GM21717 (cell line): ENCODE data around the gene NOX5.

ENCODE experiments used
- ATAC-seq: cut with Tn5 transposase; IDR thresholded peaks from one replicate; pipeline ENCODE4 v1.9.1; 2021; ENCODE audit warnings: mild to moderate bottlenecking, moderate library complexity; ENCODE audit not compliant: unreplicated experiment

The NOX5 gene

GRCh38 chr15:68990992-68991500 is 23.4 kb upstream of the NOX5 start:
- ATAC-seq = no peak

DNA sequence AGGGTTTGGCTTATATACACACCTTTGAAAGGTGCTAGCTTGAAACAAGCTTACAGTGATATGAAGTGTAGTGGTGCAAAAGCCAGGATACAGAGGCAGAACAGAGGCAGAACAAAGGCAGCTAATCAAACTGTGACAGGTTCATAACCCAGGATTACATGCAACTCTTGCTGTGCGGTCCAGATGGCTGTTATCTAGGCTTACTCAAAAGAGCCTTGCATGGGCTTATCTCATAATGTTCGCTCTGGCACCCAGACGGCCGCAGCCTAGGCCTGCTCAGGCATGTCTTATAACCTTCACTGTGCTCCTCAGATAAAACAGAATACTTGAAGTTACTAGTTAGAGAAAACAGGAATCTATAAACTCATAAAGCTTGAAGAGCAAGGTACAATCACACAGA is 22.8 kb upstream of the NOX5 start:
- ATAC-seq = no peak

GRCh38 chr15:68992696-68993095 is 21.8 kb upstream of the NOX5 start:
- ATAC-seq = no peak

- no peak for ATAC-seq
These were observed 21.2 kb upstream of the NOX5 start for GRCh38 chr15:68993276-68993675.

DNA sequence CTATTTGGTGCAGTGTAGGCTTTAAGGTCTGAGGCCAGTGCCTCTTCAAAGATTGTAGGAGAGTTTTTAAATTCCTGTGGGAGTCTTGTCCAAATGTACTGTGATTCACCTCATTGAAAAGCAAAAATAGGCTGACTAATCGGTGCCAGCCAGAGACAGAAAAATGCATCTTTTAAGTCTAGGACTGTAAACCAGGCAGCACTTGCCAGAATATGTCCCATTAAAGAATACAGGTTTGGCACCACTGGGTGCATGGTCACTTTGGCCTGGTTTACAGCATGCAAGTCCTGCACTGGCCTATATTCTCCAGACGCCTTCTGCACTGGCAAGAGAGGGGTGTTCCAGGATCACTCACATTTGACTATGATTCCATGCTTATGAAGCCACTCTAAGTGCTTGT is 20.3 kb upstream of the NOX5 start:
- ATAC-seq = no peak

DNA sequence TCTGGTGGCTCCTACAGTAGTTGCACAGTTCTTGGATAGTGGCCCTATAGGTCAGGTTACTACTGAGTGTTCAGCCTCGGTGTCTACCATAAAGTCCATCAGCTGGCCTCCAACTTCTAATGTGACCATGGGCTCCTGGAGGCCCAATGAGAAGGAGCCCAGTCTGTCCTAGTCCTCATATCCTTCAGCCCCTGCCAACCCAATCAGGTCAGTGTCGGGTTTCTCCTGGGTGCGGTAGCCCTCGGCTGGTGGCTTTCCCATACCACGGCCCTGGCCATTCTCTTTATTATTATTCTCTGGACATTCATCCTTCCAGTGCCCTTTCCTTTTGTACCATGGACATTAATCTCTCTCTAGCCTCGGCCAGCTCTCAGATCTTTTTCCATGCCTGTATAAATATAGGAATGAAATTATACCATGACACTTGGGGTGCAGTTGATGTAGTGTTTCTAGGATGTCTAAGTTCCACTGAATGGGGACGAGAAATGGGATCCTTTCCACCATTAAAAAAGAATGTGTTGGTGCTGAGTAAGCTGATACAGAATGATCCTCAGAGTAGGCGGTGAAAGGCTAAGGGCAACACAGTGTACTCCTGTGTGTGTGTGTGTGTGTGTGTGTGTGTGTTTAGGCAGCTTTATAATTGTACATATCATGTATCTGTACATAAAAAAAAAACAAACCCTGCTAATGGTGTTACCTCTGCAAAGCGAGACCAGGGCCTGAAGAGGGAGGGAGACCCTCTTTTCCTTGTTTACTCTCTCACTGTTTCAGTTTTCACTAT is 19.3 kb upstream of the NOX5 start:
- ATAC-seq = no peak

DNA sequence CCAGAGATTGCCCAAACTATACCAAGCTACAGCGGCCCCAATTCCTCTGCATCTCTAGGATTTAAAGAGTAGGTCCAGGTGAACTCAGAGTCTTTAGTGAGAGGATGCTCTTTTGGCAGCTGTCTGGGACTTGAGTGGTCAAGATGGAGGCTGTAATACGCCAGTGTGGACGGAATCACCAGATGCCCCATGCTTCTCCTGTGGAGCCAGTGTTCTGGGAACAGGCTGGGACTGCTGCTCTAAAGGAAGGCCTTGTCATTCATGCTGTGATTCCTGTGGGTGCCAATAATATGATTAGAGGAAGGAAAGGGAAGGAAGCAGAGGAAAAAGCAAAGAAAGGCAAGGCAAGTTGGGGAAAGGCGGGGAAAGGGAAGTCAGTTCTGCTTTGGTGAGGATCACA is 17.4 kb upstream of the NOX5 start:
- ATAC-seq = no peak

GRCh38 chr15:68997930-68998777 is 16.3 kb upstream of the NOX5 start:
- ATAC-seq = no peak

- no peak for ATAC-seq
These were observed 15.4 kb upstream of the NOX5 start for GRCh38 chr15:68999091-68999490.

DNA sequence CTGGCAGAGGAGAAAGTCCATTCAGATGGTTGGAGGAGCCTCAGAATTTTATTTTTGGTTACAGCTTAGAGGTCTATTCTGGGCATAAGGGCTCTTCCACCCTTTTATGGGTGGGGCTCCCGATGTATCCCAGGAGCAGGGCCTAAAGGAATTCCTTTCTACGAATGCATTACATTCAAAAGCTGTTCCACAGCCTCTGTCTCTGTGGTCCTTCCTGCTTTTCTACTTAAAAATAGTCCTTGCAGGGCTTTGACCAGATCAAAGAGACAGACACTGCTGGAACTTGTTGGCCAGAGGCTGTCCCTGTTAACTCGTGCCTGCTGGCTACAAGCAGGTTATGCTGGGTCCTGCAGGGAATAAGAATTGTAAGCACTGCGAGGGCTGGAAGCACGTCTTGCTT is 14.4 kb upstream of the NOX5 start:
- ATAC-seq = no peak

GRCh38 chr15:69000725-69001503 is 13.6 kb upstream of the NOX5 start:
- no peak for ATAC-seq

GRCh38 chr15:69002783-69003182 is 11.7 kb upstream of the NOX5 start:
- ATAC-seq = no peak

GRCh38 chr15:69004011-69004410 is 10.5 kb upstream of the NOX5 start:
- ATAC-seq = no peak

GRCh38 chr15:69008056-69008455 is 6.4 kb upstream of the NOX5 start:
- no peak for ATAC-seq

DNA sequence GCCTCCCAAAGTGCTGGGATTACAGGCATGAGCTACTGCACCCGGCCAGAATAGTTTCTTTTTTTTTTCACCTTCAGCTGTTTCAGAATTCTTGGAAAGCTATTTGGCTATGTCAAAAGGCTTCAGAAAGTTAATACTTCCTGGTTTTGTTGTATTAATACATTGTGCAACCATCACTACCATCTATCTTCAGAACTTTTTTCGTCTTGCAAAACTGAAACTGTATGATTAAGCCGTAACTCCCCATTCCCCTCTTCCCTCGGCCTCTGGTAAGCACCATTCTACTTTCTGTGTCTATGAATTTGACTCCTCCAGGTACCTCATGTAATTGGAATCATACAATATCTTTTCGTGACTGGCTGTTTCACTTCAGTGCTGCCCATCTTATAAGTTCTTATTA is 5.2 kb upstream of the NOX5 start:
- ATAC-seq = no peak

- no peak for ATAC-seq
These were observed 2.9 kb upstream of the NOX5 start for GRCh38 chr15:69011641-69012040.

- no peak for ATAC-seq
These were observed 1.6 kb upstream of the NOX5 start for GRCh38 chr15:69012761-69013364.

DNA sequence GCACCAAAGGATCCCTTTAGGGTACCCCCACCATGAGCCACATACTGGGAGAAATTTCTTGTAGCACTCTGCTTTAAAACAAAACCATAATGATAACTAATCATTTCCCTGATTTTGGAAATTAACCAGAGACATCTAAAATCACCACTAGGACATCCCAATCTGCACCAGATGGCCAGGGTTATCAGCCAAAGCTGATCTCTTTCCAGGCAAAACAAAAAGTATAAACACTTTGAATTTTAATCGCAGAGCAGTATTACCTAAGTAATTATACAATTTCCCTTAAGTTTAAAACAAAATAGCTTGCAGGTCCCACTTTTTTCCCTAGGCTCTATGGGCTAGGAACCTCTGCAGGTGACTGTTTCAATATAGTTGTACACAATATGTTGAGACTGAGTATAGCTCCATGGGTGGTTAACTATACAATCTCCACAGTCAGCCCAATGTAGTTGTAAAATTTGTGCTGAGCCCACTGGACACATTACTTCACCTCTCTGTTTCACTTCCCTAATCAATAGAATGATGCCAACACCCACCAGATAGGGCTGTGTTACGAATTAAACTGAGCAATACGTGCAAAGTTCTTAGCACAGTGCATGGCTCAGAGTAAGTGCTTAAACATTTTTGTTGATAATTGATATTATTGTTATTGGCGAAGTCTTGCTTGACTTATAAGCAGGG is 629 bp upstream of the NOX5 start:
- ATAC-seq = no peak

DNA sequence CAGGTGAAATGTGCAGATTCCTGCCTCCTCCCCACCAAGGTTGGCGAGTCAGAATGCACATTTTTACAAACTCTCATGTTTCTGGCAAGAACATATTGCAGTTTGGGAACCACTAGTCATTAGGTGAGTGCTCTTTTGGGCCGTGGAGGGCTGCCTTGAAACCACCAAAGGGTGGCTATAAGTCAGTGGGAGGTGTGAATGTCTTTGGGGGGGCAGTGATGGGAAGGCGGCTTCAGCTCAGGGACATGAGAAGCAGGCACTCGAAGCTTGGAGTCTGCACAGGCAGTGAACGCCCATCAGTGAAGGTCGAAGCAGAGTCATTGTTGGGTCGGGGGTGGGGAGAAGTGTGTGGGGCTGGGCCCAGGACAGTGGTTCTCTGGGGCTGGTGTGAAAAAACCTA is 1.1 kb downstream of the NOX5 start:
- ATAC-seq = no peak

- ATAC-seq = no peak
These were observed 1.6 kb downstream of the NOX5 start for GRCh38 chr15:69016021-69016595.
